Measurements from ENCODE around the gene ARHGEF11. TPM values are rescaled to one million over a fixed set of nuclear protein-coding genes. Genes with fewer than 3 reads are reported as not detected.
A peak's percentile ranks its signal among the peaks of the same experiment; 100 is the strongest.

The ARHGEF11 gene
- total and polyA plus RNA-seq, 9 of the 15 experiments (the other 6 are each of a cell fraction or from before 2014, with no cell fraction given): 0.14 to 15.5 (median 9.0) TPM

DNA sequence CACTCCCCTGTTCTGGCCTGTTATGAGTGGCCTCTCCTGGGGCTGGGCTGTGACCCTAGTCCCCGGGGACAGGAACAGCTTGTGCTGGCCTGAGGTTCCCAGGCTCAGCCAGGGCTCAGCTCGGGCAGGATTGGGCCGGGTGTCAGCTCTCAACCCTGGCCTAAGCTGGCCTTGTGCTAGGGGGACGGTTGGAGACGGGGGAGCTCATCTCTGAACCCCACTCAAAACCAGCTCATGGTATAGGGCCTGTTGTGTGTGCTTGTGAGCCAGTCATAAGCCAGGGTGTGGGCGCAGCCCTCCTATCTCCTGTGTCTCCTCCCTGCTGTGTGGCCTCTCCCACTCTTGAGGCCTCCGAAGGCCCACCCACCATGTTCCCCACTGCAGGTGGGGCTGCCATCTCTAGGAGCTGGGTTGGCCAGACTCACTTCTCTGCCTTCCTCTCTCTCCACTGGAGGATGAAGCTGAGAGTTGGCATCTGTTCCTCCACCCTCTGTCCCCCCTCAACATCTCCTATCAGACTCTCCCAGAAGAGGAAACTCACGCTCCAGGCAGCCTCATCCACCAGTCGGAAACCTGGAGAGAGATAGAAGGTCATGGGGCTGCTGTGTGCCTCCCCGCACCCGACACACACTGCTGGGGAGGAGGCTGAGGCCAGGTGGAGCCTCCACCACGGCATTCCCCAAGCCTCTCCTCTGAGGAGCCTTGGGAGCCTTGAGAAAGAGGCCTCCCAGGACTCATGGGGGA is 150.7 kb downstream of the ARHGEF11 start (continued):
- TF ChIP-seq, protein P1, sequence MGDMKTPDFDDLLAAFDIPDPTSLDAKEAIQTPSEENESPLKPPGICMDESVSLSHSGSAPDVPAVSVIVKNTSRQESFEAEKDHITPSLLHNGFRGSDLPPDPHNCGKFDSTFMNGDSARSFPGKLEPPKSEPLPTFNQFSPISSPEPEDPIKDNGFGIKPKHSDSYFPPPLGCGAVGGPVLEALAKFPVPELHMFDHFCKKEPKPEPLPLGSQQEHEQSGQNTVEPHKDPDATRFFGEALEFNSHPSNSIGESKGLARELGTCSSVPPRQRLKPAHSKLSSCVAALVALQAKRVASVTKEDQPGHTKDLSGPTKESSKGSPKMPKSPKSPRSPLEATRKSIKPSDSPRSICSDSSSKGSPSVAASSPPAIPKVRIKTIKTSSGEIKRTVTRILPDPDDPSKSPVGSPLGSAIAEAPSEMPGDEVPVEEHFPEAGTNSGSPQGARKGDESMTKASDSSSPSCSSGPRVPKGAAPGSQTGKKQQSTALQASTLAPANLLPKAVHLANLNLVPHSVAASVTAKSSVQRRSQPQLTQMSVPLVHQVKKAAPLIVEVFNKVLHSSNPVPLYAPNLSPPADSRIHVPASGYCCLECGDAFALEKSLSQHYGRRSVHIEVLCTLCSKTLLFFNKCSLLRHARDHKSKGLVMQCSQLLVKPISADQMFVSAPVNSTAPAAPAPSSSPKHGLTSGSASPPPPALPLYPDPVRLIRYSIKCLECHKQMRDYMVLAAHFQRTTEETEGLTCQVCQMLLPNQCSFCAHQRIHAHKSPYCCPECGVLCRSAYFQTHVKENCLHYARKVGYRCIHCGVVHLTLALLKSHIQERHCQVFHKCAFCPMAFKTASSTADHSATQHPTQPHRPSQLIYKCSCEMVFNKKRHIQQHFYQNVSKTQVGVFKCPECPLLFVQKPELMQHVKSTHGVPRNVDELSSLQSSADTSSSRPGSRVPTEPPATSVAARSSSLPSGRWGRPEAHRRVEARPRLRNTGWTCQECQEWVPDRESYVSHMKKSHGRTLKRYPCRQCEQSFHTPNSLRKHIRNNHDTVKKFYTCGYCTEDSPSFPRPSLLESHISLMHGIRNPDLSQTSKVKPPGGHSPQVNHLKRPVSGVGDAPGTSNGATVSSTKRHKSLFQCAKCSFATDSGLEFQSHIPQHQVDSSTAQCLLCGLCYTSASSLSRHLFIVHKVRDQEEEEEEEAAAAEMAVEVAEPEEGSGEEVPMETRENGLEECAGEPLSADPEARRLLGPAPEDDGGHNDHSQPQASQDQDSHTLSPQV (IDR thresholded peaks at IDR 0.05): 0 out of 2 replicates have a peak, but pooled peaks have one; percentile 70
- TF ChIP-seq PRMT5 (CRISPR knock-in tag; IDR thresholded peaks at IDR 0.05) (no peak), BMI1 (IDR thresholded peaks at IDR 0.05; ENCODE audit: low read length) (no peak), SREBF2 (CRISPR knock-in tag; IDR thresholded peaks at IDR 0.05) (no peak), SMC3 (conservative IDR thresholded peaks at IDR 0.05; ENCODE audit: insufficient read depth, low read depth, low read length) (no peak), ZNF311 (CRISPR knock-in tag; IDR thresholded peaks at IDR 0.05) (no peak), ESRRA (IDR thresholded peaks at IDR 0.05; ENCODE audit: borderline replicate concordance, low read depth) (no peak), NFE2L1 (tag; IDR thresholded peaks at IDR 0.05; ENCODE audit: borderline replicate concordance, low read depth) (no peak), TCF3 (CRISPR knock-in tag; IDR thresholded peaks at IDR 0.05) (peak; percentile 89), ZNF143 (CRISPR knock-in tag; IDR thresholded peaks at IDR 0.05) (no peak), PCBP1 (IDR thresholded peaks at IDR 0.05; ENCODE audit: low read depth, low read length, poor library complexity, severe bottlenecking) (no peak), RBM39 (optimal IDR thresholded peaks at IDR 0.05; ENCODE audit: low read depth, low read length) (no peak), ZNF174 (CRISPR knock-in tag; IDR thresholded peaks at IDR 0.05) (no peak), RCOR1 (IDR thresholded peaks at IDR 0.05; ENCODE audit: borderline replicate concordance in 1 of 2, low read depth in 2 of 2, low read length in 2 of 2) (peak in 1 of 2 experiments; percentile 70; a peak in 2 of 4 replicates), MECOM (CRISPR knock-in tag; IDR thresholded peaks at IDR 0.05) (peak; percentile 35; the same call in 1 of the 2 replicates), KAT2B (IDR thresholded peaks at IDR 0.05; ENCODE audit: low read depth, low read length) (no peak), WHSC1 (IDR thresholded peaks at IDR 0.05; ENCODE audit: low read length) (no peak), ZNF76 (CRISPR knock-in tag; IDR thresholded peaks at IDR 0.05; ENCODE audit: borderline replicate concordance) (no peak)
- TF ChIP-seq, protein P2, sequence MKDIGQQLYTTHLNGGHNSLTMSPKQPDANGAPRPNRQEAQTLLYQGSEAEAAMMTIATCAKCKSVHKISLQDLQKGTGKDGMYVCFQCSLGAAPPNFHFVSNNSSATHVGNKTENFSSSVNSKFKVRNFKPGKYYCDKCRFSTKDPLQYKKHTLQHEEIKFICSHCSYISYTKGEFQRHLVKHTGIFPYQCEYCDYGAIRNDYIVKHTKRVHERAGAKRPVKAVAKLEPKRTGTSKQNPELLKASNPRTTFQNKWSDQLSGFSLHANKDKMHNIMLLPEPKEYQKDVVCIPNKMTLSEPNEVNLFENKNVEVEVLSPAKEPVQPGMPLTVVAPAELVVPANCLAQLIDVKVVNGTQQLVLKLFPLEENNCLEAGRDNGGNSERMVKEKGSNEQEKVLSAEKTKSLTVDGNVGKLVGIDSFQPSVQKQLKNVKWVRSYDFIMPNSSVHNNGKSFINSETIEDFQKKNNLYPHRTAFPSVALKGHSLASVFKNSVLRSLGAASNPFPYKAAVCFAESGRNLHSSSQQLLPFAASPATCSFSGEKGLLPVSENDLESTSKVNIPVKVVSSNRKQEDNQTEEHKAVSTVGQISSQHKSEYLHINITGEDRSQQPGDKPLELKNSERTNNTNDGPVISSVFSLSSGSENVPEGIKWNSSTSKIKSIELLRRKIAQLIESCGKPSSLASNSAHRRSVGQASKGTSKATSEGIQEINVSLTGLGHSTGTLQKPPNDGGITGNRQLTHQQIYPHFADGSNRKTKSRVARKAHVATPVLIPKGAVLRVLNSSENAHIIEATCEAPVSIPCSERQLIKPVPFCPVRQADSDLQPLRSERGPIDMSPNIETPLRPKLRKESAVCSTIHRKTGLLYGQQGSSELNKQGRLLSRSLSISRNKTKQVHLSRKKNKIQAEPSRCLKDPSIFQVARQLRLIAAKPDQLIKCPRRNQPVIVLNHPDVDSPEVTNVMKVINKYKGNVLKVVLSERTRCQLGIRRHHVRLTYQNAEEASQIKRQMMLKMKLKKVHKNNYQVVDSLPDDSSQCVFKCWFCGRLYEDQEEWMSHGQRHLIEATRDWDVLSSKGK (CRISPR knock-in tag; IDR thresholded peaks at IDR 0.05): no peak
- TF ChIP-seq, protein P3, sequence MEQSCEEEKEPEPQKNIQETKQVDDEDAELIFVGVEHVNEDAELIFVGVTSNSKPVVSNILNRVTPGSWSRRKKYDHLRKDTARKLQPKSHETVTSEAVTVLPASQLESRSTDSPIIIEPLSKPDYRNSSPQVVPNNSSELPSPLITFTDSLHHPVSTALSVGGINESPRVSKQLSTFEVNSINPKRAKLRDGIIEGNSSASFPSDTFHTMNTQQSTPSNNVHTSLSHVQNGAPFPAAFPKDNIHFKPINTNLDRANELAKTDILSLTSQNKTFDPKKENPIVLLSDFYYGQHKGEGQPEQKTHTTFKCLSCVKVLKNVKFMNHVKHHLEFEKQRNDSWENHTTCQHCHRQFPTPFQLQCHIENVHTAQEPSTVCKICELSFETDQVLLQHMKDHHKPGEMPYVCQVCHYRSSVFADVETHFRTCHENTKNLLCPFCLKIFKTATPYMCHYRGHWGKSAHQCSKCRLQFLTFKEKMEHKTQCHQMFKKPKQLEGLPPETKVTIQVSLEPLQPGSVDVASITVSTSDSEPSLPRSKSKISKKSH (CRISPR knock-in tag; IDR thresholded peaks at IDR 0.05): no peak

Data from K562 (cell line).